ENCODE data around the gene ADAMTS17.

Gene ADAMTS17

DNA sequence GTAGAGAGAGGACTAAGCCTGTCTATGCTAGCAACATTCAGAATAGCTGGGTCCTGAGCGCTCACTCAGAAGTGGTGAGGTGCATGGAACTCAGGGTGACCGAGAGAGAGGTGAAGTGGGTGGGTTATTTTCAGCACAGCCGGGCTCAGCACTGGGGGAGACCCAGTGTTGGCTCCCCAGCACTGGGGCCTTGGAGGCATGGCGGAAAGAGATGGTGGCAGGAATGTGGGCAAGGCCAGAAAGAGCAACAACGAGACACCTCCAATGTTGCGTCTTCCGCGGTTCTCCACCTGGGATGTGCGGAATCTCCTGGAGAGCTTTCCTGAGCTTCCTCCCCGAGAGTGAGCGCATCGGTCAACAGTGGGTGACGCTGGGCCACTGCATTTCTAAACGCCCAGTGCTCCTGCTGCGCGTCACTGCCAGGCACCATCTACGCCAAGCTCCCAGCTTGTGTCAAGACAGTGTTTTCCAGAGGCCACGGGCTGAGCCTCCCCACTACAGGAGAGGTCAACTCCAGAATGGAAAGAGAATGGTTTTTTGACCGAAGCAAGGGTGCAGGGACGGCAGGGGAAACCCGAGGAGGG, 148.4 kb downstream of the ADAMTS17 start:
- no peak for DNase-seq

DNA sequence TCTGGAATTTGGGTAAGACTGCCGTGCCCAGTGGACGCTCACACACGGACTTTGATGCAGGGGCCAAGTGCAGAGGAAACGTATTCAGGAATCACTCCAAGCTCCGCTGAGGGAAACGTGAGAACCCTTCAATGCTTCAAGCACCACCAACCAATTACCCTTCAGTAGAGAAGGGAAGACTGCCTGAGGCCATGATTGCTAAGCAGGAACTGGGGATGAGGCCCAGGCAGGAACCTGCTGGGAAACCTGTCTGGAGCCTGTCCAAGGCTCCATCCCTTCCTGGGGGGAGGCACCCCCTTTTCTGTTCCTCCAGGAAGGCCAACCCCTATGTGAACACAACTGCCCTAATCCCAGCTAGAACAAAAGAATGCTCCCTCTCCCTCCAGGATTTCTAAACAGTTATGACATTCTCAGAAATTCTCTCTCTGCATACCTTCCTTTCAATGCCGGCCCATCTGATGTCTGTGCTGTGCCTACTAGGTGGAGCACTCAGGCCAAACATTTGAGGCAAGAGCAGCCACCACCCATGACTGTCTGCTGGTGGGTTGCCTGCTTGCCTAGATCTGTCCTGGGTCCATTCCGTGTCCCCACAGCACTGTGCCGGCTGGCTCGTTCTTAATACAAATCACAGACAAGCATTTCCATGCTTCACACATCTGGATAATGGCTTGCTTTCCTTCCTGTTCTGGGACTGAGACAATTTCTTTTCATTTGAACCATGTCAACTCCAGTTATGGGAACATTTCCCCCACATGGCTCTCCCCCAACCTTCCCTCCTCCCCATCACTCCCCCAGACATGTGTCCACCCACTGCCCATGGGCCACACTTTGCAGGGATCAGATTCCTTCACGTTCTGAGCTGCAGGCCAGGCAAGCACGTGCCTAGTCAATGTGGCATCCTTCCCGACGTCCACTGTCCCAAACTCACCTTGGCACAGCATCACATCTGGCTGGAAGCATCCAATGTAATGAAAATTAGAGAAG, 149.4 kb downstream of the ADAMTS17 start:
- DNase-seq = no peak

DNA sequence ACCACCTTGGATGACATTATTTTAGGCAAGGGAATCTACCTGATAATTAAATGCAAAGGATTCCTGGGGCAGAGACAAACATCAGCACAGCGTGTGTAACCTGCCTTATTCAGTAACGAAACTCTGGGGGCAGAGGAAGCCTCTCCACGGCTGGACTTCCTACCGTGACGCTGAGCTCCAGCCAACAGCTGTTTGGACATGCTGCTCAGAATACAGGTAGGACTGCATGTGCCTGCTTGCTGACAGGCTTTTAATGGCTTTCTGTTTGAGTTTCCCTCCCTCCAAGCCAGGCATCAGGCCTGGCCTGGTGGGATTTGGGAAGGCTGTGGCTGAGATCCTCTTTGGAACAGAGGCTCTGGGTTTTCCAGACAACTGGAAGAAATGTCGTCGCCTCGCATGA, 150.6 kb downstream of the ADAMTS17 start:
- no peak for DNase-seq

DNA sequence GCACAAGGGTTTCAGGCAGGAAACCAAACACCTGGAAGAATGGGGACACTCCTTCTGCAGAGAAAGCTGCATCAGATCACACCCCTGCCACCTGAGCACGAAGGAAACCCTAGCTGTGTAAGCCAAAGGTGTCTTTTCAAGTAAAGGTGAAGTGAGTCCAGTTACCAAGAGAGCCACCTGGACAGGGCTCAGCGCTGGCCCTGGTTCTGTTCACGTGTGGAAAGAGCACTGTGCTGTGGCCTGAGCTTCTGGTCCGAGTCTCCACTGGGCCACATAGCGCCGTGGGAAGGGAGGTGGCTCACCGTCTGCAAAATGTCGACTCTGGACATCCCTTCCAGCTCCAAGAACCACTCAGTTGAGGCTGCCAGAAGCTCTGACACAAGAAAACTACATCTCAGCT, 151.1 kb downstream of the ADAMTS17 start:
- DNase-seq = no peak

GRCh38 chr15:100189849-100190248, 151.9 kb downstream of the ADAMTS17 start:
- no peak for DNase-seq

DNA sequence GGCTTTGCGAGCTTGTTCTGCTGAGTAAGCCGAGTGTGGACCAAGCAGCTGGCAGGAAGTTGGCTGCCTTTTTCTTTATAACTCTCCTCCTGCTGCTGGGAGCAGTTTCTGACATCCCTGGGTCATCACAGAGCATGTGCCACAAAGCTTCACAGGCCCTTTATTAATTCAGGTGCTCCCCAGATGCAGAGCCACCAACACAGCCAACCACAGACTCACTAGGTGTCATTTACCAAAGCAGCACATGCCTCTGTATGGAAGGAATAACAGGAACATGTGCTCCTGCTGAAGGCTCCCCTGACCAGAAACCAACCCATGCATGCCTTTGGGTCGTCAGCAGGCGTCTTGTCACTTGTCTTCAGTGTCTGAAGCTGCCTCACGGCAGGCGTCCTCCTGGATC, 152.5 kb downstream of the ADAMTS17 start:
- no peak for DNase-seq

DNA sequence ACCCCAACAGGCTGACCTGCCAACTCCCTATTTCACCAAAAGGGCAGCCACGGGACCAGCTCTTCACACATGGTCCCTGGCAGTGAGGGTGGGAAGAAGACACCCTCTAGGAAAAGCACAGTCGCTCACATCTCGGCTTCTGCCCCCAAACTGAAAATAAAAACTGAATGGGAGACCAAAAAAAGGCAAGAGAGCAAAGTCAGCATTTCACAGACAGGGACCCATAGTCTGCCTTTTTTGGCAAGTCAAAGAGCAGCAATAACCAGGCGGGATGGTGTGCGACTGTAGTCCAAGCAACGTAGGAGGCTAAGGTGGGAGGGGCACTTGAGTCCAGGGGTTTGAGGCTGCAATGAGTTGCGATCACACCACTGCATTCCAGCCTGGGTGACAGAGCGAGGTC, 154.1 kb downstream of the ADAMTS17 start:
- no peak for DNase-seq

DNA sequence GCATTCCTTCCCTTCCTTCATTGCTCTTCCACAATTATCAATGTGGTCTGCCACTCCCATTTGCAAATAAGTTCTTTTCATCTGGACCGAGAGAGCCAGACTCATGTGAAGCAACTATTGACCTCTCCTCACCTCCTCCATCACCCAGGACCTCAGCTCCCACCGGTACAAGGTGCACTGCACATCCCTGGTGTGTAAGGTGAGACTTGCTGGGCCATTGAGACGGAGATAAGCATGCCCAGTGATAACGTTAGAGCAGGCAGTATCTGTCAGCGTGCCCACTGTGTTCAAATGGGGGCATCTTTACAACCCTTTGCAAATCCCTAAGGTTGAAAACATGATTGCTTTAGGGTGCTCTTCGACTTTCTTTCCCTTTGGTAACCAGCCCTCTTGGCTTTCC, 154.8 kb downstream of the ADAMTS17 start:
- DNase-seq = no peak

DNA sequence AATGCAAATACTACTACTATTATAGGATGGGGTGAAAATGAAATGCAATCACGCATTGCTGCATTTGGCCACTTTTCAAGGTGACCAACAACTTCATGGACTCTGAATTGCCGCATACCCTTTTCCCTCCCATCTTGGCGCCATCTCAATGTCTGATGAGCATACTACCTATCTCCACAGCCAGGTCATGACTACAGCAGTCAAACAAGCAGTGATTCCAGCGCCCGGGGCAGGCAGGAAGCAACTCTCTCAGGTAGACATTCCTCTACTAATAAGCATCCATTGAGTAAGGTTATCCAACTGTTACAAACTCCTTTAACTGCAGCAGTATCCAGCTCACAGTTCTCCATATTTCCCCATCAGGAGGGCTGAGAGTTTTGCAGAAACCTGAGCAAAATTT, 155.4 kb downstream of the ADAMTS17 start:
- DNase-seq = no peak

DNA sequence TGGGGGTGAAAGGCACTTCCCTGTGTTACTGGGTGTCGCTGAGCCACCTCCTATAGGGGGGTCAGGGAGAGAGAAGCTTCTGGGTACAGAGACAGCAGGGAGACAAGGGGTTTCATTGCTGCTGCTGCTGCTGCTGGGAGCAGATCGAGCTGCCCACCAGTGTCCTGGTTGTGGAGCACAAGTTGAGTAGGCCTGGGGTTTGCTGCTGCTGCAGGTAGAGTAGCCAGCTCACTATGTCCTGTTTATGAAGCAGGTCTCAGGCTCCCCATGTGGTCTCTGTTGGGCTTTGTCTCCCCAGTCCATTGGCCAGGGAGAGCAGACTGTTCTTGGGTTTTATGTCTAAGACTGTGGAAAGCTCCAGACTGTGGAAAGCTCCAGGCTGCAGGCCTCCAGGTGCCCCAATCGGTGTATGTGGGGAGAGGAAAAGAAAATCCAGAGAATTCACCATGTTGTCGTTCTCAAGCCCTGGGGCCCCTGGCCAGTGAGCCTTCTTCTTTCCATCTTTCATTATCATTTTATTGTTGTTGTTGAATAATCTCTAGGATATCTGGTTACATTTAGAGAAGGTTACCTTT, 157.8 kb downstream of the ADAMTS17 start:
- no peak for DNase-seq

- DNase-seq = no peak
These were observed 160.9 kb downstream of the ADAMTS17 start for GRCh38 chr15:100180921-100181320.

DNA sequence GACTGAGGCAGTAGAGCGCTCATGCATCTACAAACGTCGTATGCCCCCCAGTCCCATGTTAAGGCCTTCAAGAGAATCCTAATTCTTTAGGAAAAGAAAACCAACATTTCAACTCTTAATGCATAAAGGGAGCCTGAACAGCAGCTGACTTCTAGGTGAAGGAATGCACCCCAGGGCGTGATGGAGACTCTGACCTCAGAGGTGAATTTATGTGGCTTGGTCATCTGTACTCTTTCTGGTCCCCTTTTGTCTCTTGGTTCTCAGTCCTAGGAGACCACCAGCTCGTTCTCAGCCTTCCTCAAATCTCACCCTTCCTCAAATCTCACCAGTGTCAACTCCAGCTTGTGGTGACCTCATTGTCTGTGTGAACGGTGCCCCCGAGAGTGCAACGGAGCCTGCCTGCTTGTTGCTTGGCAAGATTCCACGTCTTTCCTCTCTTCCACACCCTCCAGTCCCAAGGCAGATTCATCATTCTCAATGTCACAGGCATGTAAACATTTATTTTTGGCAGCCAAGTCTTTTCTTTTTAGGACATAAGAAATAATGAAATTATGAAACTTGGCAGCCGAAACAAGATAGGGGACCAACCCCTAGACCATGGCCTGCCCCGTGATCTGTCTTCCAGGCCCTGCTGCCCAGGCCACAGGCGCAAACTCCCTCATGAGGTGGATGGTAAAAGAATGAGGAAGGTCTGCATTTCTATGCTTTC, 166.2 kb downstream of the ADAMTS17 start:
- DNase-seq = no peak

GRCh38 chr15:100174904-100175275, 166.9 kb downstream of the ADAMTS17 start:
- DNase-seq = no peak

DNA sequence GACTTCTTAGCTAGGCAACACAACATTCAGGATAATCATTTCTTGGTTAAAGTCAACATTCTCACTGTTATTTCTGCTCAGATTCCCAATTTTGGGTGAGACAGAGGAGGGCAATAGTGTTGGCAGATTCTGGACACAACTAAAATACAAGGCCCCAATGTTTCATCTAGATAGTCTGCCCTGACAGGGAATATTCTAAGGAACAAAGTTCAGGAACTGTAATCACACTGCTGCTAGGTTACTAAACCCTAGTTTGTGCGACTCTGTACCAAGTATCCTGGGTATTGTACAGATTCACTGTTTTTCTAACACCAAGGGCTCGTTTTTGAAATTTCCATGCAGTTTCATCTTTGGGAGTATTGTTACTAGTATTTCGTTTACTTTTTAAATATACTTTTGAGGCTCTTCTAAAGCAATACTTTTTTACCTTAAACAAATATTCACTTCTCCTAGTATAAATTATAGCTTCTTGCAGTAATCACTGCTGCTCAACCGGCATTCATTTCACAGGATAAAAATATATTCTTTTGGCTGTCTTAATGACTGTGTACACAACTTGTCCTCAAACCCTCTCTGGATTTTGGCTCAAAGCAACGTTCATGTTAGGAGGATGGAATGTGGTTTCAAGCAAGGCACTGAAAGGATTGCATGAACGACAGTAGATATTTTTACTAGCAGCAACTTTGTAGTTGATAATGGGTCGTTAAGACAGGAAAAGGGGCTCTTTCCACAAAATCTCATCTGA, 167.4 kb downstream of the ADAMTS17 start:
- DNase-seq = no peak

- no peak for DNase-seq
These were observed 169.3 kb downstream of the ADAMTS17 start for GRCh38 chr15:100172356-100173024.

DNA sequence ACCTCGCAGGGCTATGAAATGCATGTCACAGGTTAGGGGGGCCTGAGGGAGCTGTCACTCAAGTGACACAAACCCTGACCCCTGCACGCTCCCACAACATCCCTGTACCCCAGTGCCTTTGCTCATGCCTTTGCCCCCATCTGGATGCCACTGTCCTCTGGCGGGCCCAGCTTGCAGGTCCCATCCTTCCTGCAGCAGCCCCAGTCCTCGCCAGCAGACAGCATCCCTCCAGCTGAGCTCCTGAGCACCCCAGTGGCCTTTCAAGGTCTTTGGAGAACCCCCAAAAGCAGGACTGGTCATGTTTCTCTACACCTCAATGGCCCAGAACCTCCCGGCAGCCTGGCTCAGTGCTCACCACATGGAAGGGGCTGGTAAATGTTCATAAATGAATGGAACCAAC, 170.4 kb downstream of the ADAMTS17 start:
- no peak for DNase-seq

GRCh38 chr15:100170291-100171210, 171.2 kb downstream of the ADAMTS17 start:
- no peak for DNase-seq

DNA sequence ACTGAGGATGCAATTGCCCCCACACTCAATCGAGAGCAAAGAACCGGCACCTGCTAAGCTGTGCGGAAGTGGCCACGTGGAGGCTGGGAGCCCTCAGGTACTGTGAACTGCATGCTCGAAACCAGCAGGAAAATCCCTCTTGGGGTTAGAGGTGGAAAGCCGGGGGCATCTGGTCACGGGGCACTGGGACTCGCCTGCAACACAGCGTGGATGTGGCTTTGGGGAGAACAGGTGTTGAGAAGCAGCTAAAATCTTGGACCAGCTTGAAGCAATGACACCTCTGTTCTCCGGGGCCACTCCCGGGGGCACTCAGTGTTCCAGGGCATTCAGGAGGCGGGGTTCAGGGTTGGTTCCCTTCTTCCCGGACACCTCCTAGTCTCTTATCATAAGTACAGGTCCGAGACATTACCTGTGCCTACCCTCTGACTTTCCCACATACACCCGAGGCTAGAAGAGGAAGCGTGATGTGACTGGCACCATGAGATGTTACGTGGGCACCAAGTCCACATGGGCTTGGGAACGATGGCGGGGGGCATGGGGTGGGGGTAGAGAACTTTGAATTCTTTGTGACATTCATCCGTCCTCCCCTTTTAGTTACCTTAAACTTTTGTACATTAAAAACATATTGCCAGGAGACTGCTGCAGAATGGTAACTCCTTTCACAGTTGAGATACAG, 172.0 kb downstream of the ADAMTS17 start:
- DNase-seq = no peak

DNA sequence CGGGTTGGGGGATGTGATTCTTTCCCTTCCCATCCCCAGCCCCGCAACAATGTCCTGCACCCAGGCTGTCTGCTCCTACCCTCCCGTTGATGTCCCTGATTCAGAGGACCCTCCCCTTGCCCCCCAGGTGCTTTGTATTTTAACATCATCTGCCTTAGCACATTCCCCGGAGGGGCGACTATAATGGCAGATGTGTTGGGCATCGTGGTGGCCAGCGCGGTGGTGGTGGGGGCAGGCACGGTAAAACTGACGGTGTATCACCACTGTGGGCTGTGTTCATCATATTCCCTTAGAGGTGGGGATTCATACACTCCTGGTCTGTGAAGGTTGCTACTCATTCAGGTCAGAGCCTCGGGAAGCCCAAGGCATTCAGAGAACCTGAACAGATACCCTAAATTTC, 173.0 kb downstream of the ADAMTS17 start:
- DNase-seq = no peak

DNA sequence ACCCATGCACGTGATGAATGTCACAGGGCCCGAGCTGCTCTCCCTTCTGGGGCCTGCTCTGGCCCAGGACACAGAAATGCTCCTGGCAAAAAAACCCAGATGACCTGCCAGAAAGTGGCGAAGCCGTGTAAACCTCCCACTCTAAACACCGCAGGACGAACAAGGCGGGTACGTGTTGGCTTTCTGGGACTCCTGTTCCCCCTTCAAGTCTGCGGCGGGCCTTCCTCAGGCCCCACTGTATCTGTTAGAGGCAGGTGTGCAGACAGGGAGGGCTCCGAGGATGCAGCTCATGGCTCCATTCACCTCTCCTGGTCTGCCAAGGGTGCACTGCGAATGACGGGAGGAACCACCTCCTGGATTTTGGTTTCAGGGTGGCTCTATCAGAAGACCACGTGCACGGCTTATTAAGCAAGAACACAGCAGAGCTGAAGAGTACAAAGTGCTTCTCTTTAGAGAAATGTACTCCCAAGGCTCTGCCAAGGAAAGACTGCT, 173.8 kb downstream of the ADAMTS17 start:
- no peak for DNase-seq
